Measurements from ENCODE around the gene NPTX1.

- TF ChIP-seq EZH2 (IDR thresholded peaks at IDR 0.05; ENCODE audit: borderline replicate concordance, low read depth, low read length), result no peak
- TF ChIP-seq POLR2A (conservative IDR thresholded peaks at IDR 0.05), result no peak
- TF ChIP-seq ZNF384 (IDR thresholded peaks at IDR 0.05; ENCODE audit: low read depth, low read length), result no peak
- no peak for TF ChIP-seq YBX1 (IDR thresholded peaks at IDR 0.05)
- no peak for TF ChIP-seq ZKSCAN8 (CRISPR knock-in tag; IDR thresholded peaks at IDR 0.05)
- no peak for TF ChIP-seq SP1 (CRISPR knock-in tag; IDR thresholded peaks at IDR 0.05)
- no peak for TF ChIP-seq CTCF (IDR thresholded peaks at IDR 0.05 in 2 of 3, conservative IDR thresholded peaks at IDR 0.05 in 1 of 3; ENCODE audit: insufficient read depth in 2 of 3, low read depth in 1 of 3, low read length in 3 of 3)
- TF ChIP-seq JUNB (CRISPR knock-in tag; conservative IDR thresholded peaks at IDR 0.05), result no peak
- TF ChIP-seq ATF6 (CRISPR knock-in tag; IDR thresholded peaks at IDR 0.05), result no peak
- TF ChIP-seq, protein P1, sequence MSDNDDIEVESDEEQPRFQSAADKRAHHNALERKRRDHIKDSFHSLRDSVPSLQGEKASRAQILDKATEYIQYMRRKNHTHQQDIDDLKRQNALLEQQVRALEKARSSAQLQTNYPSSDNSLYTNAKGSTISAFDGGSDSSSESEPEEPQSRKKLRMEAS (CRISPR knock-in tag; IDR thresholded peaks at IDR 0.05), result no peak
Measured at GRCh38 chr17:80501741-80502577, 25.6 kb upstream of the NPTX1 start.
